Measurements from ENCODE around the gene IMP3.

The IMP3 gene

GRCh38 chr15:75606711-75607699 lies 33.0 kb downstream of the IMP3 start:
- H3K4me3 ChIP-seq (ENCODE audit: low read length), result no peak overlapping the region
- DNase-seq (ENCODE audit: low read depth), result no peak
- no peak for TF ChIP-seq CTCF (IDR thresholded peaks at IDR 0.05; ENCODE audit: insufficient read depth, low read depth, low read length, missing control alignments)

GRCh38 chr15:75606026-75606425 lies 34.0 kb downstream of the IMP3 start:
- no peak for TF ChIP-seq CTCF (IDR thresholded peaks at IDR 0.05; ENCODE audit: insufficient read depth, low read depth, low read length, missing control alignments)
- DNase-seq (ENCODE audit: low read depth), result no peak
- no peak overlapping the region for H3K4me3 ChIP-seq (ENCODE audit: low read length)

DNA sequence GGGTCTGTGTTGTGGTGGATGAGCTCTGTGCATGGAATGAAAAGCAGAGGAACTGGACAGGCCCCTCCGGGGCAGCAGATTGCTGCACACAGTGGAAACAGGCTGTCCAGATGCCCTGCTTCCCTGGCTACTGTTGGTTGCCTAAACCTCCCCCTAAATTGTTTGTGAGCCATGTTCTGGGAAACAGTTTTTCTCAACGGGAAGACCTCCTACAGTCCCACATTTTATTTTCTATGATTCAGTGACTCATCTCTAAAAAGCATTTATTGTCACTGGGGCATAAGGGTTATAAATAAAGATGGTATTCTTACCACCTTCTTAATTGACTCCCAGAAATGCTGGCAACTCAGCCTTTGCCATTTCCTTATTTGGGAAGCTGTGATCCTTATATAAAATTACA lies 40.6 kb downstream of the IMP3 start:
- no peak overlapping the region for H3K4me3 ChIP-seq (ENCODE audit: low read length)
- no peak for DNase-seq (ENCODE audit: low read depth)
- TF ChIP-seq CTCF (IDR thresholded peaks at IDR 0.05; ENCODE audit: insufficient read depth, low read depth, low read length, missing control alignments), result no peak

DNA sequence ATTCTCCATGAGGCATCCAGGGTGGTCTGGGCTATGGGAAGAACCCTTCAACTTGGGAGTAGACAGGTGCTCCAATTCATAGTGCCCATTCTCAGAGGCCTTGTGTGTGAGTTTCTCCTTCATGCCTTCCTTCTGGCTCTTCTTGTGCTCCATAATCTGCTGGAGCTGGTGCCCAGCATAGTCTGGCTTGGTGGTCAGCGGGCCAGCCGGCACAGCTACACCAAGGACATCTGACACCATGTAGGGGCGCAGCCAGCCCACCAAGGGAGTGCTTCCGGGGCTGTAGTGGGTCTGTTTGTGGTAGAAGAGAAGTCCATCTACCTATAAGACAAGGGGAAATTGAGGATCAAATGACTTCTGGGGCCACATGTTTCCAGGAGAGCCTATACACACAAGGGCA lies 41.7 kb downstream of the IMP3 start:
- no peak overlapping the region for H3K4me3 ChIP-seq (ENCODE audit: low read length)
- TF ChIP-seq CTCF (IDR thresholded peaks at IDR 0.05; ENCODE audit: insufficient read depth, low read depth, low read length, missing control alignments), result no peak
- no peak for DNase-seq (ENCODE audit: low read depth)

DNA sequence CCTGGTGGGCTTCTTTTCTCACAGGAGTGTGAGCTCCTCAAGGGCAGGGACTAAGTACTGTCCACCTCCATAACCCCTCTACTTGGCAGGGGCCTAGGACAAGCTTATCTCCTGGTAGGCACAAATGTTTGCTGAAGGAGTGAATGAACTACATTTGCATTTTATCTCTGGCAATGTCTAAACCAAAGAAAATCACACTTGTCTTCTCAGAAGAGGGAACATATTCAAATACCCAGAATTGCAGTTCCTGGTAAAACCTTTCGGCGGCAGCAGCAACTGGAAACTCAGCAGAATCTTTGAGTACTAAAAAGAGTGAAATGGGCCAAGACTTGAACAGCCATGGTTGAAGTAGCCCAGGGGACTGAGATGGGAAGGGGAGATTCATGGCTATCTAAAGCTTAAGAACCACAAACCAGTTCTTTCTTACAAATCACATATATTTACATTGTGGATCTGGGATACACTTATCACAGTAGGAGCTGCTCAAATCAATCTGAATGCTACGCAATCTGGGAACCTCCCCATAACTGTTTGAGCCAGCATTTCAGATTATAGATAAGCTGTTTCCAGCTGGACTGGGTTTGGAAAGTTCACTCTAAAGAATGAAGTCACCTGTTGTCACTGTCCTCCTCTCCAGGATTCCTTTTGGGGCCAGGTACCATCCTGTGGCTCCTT lies 42.2 kb downstream of the IMP3 start:
- DNase-seq (ENCODE audit: low read depth), result no peak
- no peak overlapping the region for H3K4me3 ChIP-seq (ENCODE audit: low read length)
- TF ChIP-seq CTCF (IDR thresholded peaks at IDR 0.05; ENCODE audit: insufficient read depth, low read depth, low read length, missing control alignments), result peak; percentile 33

DNA sequence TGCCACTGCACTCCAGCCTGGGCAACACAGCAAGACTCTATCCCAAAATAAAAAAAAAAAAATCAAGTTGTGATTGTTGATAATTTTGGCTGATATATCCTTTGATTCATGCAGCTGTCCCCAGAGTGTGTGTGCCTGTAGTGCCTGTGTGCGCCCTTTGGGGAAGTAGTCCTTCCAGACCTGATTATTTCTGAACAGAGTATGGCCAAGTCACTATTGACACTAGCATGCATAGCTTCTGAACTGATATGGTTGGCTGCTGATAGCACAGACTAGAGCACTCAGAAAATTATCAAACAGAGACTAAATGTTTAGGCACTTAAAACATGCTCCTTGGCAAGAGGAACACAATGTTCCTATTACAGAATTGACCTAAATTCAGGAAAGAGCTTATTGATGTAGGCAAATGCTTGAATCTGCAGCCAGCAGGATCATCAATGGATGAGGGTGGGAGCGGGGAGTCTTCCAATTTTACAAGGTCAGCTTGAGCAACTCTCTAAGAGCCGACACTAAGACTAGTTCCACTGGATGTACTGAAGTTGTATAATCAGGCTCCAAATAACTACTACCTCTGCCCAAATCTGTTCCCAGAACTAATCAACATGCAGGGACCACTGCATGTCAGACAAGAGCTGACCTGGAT lies 43.2 kb downstream of the IMP3 start:
- DNase-seq (ENCODE audit: low read depth), result no peak
- no peak for TF ChIP-seq CTCF (IDR thresholded peaks at IDR 0.05; ENCODE audit: insufficient read depth, low read depth, low read length, missing control alignments)
- H3K4me3 ChIP-seq (ENCODE audit: low read length), result no peak overlapping the region

Measured in epithelial cell of esophagus (primary cell).